Neural cell (in vitro differentiated cells): ENCODE results near the gene BPIFB1. TPM values are rescaled to one million over a fixed set of nuclear protein-coding genes. Genes with fewer than 3 reads are reported as not detected.
A peak's percentile ranks its signal among the peaks of the same experiment; 100 is the strongest.

ENCODE experiments used
- H2AFZ ChIP-seq: fragments of 200-600, 300-800 bp; sonication (generic), shearing (Covaris generic); 2 replicates; pipeline ENCODE4 v1.6.0; 2014; ENCODE audit warnings: low read depth, mild to moderate bottlenecking, antibody characterized with exemption, low read length, moderate library complexity
- H3F3A ChIP-seq: fragments of 200-600 bp; shearing (Covaris generic); 2 replicates; pipeline ENCODE4 v1.6.1; 2016; ENCODE audit warnings: mild to moderate bottlenecking, moderate library complexity, mixed read lengths, antibody characterized with exemption, low read length; ENCODE audit not compliant: insufficient read depth, poor library complexity, severe bottlenecking
- H3K27ac ChIP-seq: fragments of 200-600, 300-800 bp; sonication (generic), shearing (Covaris generic); 2 replicates; pipeline ENCODE4 v1.5.1; 2014; ENCODE audit warnings: mild to moderate bottlenecking, low read length, moderate library complexity
- H3K27me3 ChIP-seq: fragments of 300-800, 200-600 bp; sonication (generic), shearing (Covaris generic); 2 replicates; pipeline ENCODE4 v1.6.0; 2014; ENCODE audit warnings: mild to moderate bottlenecking, low read depth, low read length, moderate library complexity; ENCODE audit not compliant: insufficient read depth
- H3K36me3 ChIP-seq: fragments of 300-800, 200-600 bp; sonication (generic), shearing (Covaris generic); 2 replicates; pipeline ENCODE4 v1.5.1; 2014; ENCODE audit warnings: mild to moderate bottlenecking, antibody characterized with exemption, low read length, moderate library complexity; ENCODE audit not compliant: insufficient read depth
- H3K4me2 ChIP-seq: fragments of 300-800, 200-600 bp; sonication (generic), shearing (Covaris generic); 2 replicates; pipeline ENCODE4 v1.6.0; 2014; ENCODE audit warnings: mild to moderate bottlenecking, low read length
- H3K4me3 ChIP-seq: fragments of 300-800, 200-600 bp; sonication (generic), shearing (Covaris generic); 2 replicates; pipeline ENCODE4 v1.5.1; 2014; ENCODE audit warnings: mild to moderate bottlenecking, low read length, moderate library complexity
- H3K79me2 ChIP-seq: fragments of 200-600 bp; shearing (Covaris generic); replicated peaks from 2 replicates; pipeline ENCODE4 v1.6.0; 2014; ENCODE audit warnings: mild to moderate bottlenecking, low read length, moderate library complexity; ENCODE audit not compliant: insufficient read depth
- H3K9ac ChIP-seq: fragments of 300-800, 200-600 bp; sonication (generic), shearing (Covaris generic); 2 replicates; pipeline ENCODE4 v1.6.1; 2016; ENCODE audit warnings: mild to moderate bottlenecking, low read length, mixed read lengths
- H3K9me2 ChIP-seq: fragments of 200-600 bp; shearing (Covaris generic); 2 replicates; pipeline ENCODE4 v1.6.1; 2016; ENCODE audit warnings: mild to moderate bottlenecking, low read length, mixed read lengths; ENCODE audit not compliant: insufficient read depth
- H3K9me3 ChIP-seq: fragments of 200-600, 300-800 bp; sonication (generic), shearing (Covaris generic); 2 replicates; pipeline ENCODE4 v1.6.1; 2016; ENCODE audit warnings: mild to moderate bottlenecking, mixed run types, low read length, moderate library complexity, mixed read lengths
- H4K20me1 ChIP-seq: fragments of 200-600 bp; shearing (Covaris generic); 2 replicates; pipeline ENCODE4 v1.6.1; 2016; ENCODE audit warnings: mild to moderate bottlenecking, mixed run types; ENCODE audit not compliant: insufficient read depth
- CTCF ChIP-seq: fragments of 450-650 bp; IDR thresholded peaks from 2 replicates; pipeline ENCODE4 v1.5.1; 2014; ENCODE audit warnings: antibody characterized with exemption, mild to moderate bottlenecking, moderate library complexity; ENCODE audit not compliant: poor library complexity, severe bottlenecking
- EP300 ChIP-seq: fragments of 450-650 bp; conservative IDR thresholded peaks from 2 replicates; pipeline ENCODE4 v1.6.1; 2014; ENCODE audit warnings: antibody characterized with exemption, mild to moderate bottlenecking, moderate library complexity; ENCODE audit not compliant: poor library complexity, severe bottlenecking
- EZH2 ChIP-seq: fragments of 200-600, 300-800 bp; shearing (Covaris generic), sonication (generic); IDR thresholded peaks from 2 replicates; pipeline ENCODE4 v1.6.1; 2014; ENCODE audit warnings: antibody characterized with exemption, low read length, borderline replicate concordance, mild to moderate bottlenecking; ENCODE audit not compliant: insufficient read depth, poor library complexity, severe bottlenecking
- POLR2AphosphoS5 ChIP-seq: IDR thresholded peaks from 2 replicates; pipeline ENCODE4 v1.6.1; 2012
- RAD21 ChIP-seq: fragments of 450-650 bp; conservative IDR thresholded peaks from 2 replicates; pipeline ENCODE4 v1.6.1; 2014; ENCODE audit warnings: antibody characterized with exemption, mild to moderate bottlenecking, moderate library complexity
- REST ChIP-seq: IDR thresholded peaks from 2 replicates; pipeline ENCODE4 v1.6.1; 2012; ENCODE audit warnings: borderline replicate concordance
- SMC3 ChIP-seq: fragments of 450-650 bp; conservative IDR thresholded peaks from 2 replicates; pipeline ENCODE4 v1.6.1; 2014; ENCODE audit warnings: antibody characterized with exemption, mild to moderate bottlenecking, moderate library complexity; ENCODE audit not compliant: poor library complexity
- polyA plus RNA-seq: library from polyadenylated mRNA; depleted of rRNA; stranded (reverse); fragments of >200 nt; gene quantifications from 2 replicates; pipeline ENCODE4 v1.2.3, GENCODE V29; 2014

Gene BPIFB1
- polyA plus RNA-seq, 1 donor from 2014 or later = not detected

GRCh38 chr20:33259371-33259770 lies 23.6 kb upstream of the BPIFB1 start:
- Histone ChIP-seq H3F3A (no peaks in the 10 kb centered on the region), H3K79me2 (no peaks in the 10 kb centered on the region), H3K27ac (no peak overlapping the region), H3K36me3 (no peaks in the 10 kb centered on the region), H3K9me2 (no peaks in the 10 kb centered on the region), H4K20me1 (no peaks in the 10 kb centered on the region), H3K4me2 (no peak overlapping the region), H2AFZ (no peak overlapping the region), H3K4me3 (no peak overlapping the region), H3K9ac (no peak overlapping the region), H3K9me3 (no peaks in the 10 kb centered on the region), H3K27me3 (no peaks in the 10 kb centered on the region)
- no peak for TF ChIP-seq SMC3

DNA sequence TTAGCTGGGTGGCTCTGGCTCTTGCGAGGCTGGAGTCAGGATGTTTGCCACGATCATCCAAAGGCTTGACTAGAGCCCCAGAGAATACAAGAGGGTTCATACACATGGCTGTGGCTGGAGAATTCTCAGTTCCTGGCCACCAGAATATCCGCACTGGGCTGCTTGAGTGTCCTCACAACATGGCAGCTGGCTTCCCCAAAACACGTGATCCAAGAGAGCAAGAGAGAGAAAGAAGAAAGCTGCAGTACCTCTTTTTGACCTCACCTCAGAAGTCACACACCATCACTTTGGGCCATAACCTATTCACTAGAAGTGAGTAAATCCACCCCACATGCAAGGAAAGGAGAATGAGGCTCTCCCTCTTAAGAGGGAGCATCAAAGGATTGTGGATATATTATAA lies 21.5 kb upstream of the BPIFB1 start:
- Histone ChIP-seq H3K9me2 (no peaks in the 10 kb centered on the region), H4K20me1 (no peaks in the 10 kb centered on the region), H3K9me3 (no peaks in the 10 kb centered on the region), H3K4me2 (no peak overlapping the region), H3K27me3 (no peaks in the 10 kb centered on the region), H3K27ac (no peak overlapping the region), H3K36me3 (no peaks in the 10 kb centered on the region), H3K79me2 (no peaks in the 10 kb centered on the region), H3F3A (no peaks in the 10 kb centered on the region), H3K4me3 (no peak overlapping the region), H3K9ac (no peak overlapping the region), H2AFZ (no peak overlapping the region)
- TF ChIP-seq EZH2 (no peak), EP300 (no peak), SMC3 (no peak), REST (no peak), RAD21 (no peak), POLR2AphosphoS5 (no peak)

GRCh38 chr20:33262658-33263065 lies 20.4 kb upstream of the BPIFB1 start:
- Histone ChIP-seq H2AFZ (no peak overlapping the region), H3K79me2 (no peaks in the 10 kb centered on the region), H3K27me3 (no peaks in the 10 kb centered on the region), H3K36me3 (no peaks in the 10 kb centered on the region), H3K4me3 (no peak overlapping the region), H3K4me2 (no peak overlapping the region), H4K20me1 (no peaks in the 10 kb centered on the region), H3K27ac (no peak overlapping the region), H3K9me3 (no peaks in the 10 kb centered on the region), H3K9ac (no peak overlapping the region), H3F3A (no peaks in the 10 kb centered on the region), H3K9me2 (no peaks in the 10 kb centered on the region)
- TF ChIP-seq RAD21 (peak; percentile 13), CTCF (no peak)
